DOHH2 (cell line): ENCODE data around the gene TAP2.

ENCODE experiments used
- H3F3A ChIP-seq: fragments of 200-600 bp; sonication (generic), shearing (Covaris generic); 2 replicates; pipeline ENCODE4 v1.6.0; 2016; ENCODE audit warnings: antibody characterized with exemption, mild to moderate bottlenecking; ENCODE audit not compliant: control insufficient read depth, insufficient read depth
- H3K27ac ChIP-seq: fragments of 200-600 bp; sonication (generic); 2 replicates; pipeline ENCODE4 v1.5.1; 2014; ENCODE audit warnings: low read depth, mild to moderate bottlenecking, low read length, moderate library complexity
- H3K27me3 ChIP-seq: fragments of 200-600 bp; sonication (generic); 2 replicates; pipeline ENCODE4 v1.6.1; 2014; ENCODE audit warnings: mild to moderate bottlenecking, low read length, mixed read lengths; ENCODE audit not compliant: control insufficient read depth
- H3K36me3 ChIP-seq: fragments of 200-600 bp; sonication (generic); 2 replicates; pipeline ENCODE4 v1.6.1; 2014; ENCODE audit warnings: mild to moderate bottlenecking, low read length, moderate library complexity, mixed read lengths; ENCODE audit not compliant: control insufficient read depth
- H3K4me1 ChIP-seq: fragments of 200-600 bp; sonication (generic); 2 replicates; pipeline ENCODE4 v1.6.1; 2014; ENCODE audit warnings: mild to moderate bottlenecking, low read length, mixed read lengths; ENCODE audit not compliant: control insufficient read depth
- H3K4me2 ChIP-seq: fragments of 200-600 bp; sonication (generic); 2 replicates; pipeline ENCODE4 v1.6.0; 2014; ENCODE audit warnings: mild to moderate bottlenecking, low read length, moderate library complexity
- H3K4me3 ChIP-seq: fragments of 200-600 bp; sonication (generic); 2 replicates; pipeline ENCODE4 v1.5.1; 2014; ENCODE audit warnings: mild to moderate bottlenecking, low read length, mixed read lengths
- H3K79me2 ChIP-seq: fragments of 200-600 bp; sonication (generic); 2 replicates; pipeline ENCODE4 v1.6.1; 2014; ENCODE audit warnings: mild to moderate bottlenecking, low read length, mixed read lengths; ENCODE audit not compliant: control insufficient read depth
- H3K9me2 ChIP-seq: fragments of 200-600 bp; sonication (generic); replicated peaks from 2 replicates; pipeline ENCODE4 v1.6.1; 2014; ENCODE audit warnings: mild to moderate bottlenecking, low read length, mixed read lengths; ENCODE audit not compliant: control insufficient read depth
- H3K9me3 ChIP-seq: fragments of 200-600 bp; sonication (generic); 2 replicates; pipeline ENCODE4 v1.6.1; 2014; ENCODE audit warnings: antibody characterized with exemption, low read length, mixed read lengths; ENCODE audit not compliant: control insufficient read depth, insufficient read depth
- H4K20me1 ChIP-seq: fragments of 200-600 bp; sonication (generic); 2 replicates; pipeline ENCODE4 v1.6.0; 2014; ENCODE audit warnings: low read depth, mild to moderate bottlenecking, antibody characterized with exemption, low read length, moderate library complexity; ENCODE audit not compliant: control insufficient read depth, insufficient read depth
- EZH2phosphoT487 ChIP-seq: fragments of 200-600 bp; sonication (generic); IDR thresholded peaks from 2 replicates; pipeline ENCODE4 v1.6.1; 2017; ENCODE audit warnings: borderline replicate concordance, mild to moderate bottlenecking, antibody characterized with exemption, low read length, moderate library complexity, mixed read lengths
- TF ChIP-seq, protein P1 (sequence below): fragments of 200-600 bp; sonication (generic); IDR thresholded peaks from one replicate; pipeline ENCODE4 v1.5.1; 2014; ENCODE audit warnings: antibody characterized with exemption, mild to moderate bottlenecking, low read depth, low read length; ENCODE audit not compliant: poor library complexity, severe bottlenecking

Gene TAP2

DNA sequence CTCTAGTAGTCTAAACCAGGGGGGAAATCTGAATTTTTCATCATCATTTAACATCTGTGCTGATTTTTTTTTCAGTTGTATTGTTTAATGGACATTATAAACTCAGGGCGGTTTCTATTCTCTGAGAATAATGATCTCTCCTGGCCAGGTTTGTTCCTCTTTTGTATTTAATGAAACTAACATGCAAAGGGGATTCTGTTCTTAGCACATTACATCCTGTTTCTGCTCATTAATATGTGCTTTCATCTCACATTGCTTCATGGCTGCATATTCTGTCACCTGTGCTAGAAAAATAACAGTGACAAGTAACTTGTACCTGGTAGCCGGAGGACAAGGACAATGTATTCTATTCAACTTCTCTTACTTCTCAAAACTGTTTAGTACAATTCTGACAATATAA lies 22.5 kb downstream of the TAP2 start:
- peaks cover 19% of the 10 kb centered on the region for H3F3A ChIP-seq
- peak overlapping the region; percentile 97 for H3K27ac ChIP-seq
- no peaks in the 10 kb centered on the region for H3K9me3 ChIP-seq
- H3K36me3 ChIP-seq, result peaks cover 44% of the 10 kb centered on the region
- H3K9me2 ChIP-seq, result no peaks in the 10 kb centered on the region
- H3K4me2 ChIP-seq, result peak overlapping the region; percentile 93
- no peaks in the 10 kb centered on the region for H4K20me1 ChIP-seq
- H3K4me1 ChIP-seq, result peaks cover 69% of the 10 kb centered on the region
- H3K27me3 ChIP-seq, result no peaks in the 10 kb centered on the region
- no peak for TF ChIP-seq EZH2phosphoT487
- TF ChIP-seq, protein P1, sequence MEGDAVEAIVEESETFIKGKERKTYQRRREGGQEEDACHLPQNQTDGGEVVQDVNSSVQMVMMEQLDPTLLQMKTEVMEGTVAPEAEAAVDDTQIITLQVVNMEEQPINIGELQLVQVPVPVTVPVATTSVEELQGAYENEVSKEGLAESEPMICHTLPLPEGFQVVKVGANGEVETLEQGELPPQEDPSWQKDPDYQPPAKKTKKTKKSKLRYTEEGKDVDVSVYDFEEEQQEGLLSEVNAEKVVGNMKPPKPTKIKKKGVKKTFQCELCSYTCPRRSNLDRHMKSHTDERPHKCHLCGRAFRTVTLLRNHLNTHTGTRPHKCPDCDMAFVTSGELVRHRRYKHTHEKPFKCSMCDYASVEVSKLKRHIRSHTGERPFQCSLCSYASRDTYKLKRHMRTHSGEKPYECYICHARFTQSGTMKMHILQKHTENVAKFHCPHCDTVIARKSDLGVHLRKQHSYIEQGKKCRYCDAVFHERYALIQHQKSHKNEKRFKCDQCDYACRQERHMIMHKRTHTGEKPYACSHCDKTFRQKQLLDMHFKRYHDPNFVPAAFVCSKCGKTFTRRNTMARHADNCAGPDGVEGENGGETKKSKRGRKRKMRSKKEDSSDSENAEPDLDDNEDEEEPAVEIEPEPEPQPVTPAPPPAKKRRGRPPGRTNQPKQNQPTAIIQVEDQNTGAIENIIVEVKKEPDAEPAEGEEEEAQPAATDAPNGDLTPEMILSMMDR, result no peak
- peaks cover 24% of the 10 kb centered on the region for H3K79me2 ChIP-seq
- peak overlapping the region; percentile 75 for H3K4me3 ChIP-seq

DNA sequence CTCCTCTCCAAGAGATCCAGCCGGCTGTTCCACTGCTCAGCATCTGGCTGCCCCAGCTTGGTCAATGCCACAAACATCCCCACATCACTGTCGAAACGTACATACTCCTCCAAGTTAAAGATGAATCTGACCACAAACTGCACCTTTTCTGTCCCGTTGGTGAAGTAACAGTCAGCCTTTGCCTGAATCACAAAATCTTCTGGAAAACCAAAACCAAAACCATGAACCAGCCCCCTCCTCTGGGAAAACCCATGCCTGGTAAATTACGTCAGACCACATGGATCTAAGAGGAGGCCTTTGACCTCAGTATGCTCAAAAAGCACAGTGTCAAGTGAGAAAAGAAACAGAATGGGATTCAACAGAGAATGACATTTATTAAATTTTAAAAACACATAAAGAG lies 23.4 kb downstream of the TAP2 start:
- H3K27me3 ChIP-seq, result no peaks in the 10 kb centered on the region
- H3K79me2 ChIP-seq, result peaks cover 24% of the 10 kb centered on the region
- H3K36me3 ChIP-seq, result peaks cover 48% of the 10 kb centered on the region
- no peaks in the 10 kb centered on the region for H3K9me3 ChIP-seq
- no peaks in the 10 kb centered on the region for H3K9me2 ChIP-seq
- H3K4me2 ChIP-seq, result peak overlapping the region; percentile 93
- H3F3A ChIP-seq, result peaks cover 19% of the 10 kb centered on the region
- H3K27ac ChIP-seq, result peak overlapping the region; percentile 97
- H4K20me1 ChIP-seq, result no peaks in the 10 kb centered on the region
- peaks cover 60% of the 10 kb centered on the region for H3K4me1 ChIP-seq
- TF ChIP-seq, protein P1, result no peak
- TF ChIP-seq EZH2phosphoT487, result no peak
- peak overlapping the region; percentile 75 for H3K4me3 ChIP-seq

DNA sequence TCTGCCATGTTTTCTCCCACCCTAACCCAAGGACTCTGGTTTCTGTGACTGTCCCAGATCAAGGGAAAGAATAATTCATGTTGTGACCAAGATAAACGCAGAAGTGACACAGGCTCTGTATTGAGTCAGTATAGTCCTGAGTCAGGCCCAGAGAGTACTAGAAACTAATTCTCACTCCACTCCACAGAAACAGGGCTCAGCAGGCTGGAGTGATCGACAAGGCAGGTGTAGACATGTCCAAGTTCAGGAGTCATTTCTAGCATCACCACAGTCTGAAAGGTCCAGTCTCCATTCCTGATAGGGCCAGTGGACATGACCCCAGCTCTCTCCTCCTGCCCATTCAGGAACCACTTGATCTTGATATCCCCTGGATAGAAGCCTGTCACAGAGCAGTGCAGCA lies 24.4 kb downstream of the TAP2 start:
- Histone ChIP-seq H3F3A (peaks cover 19% of the 10 kb centered on the region), H3K27ac (peak overlapping the region; percentile 97), H3K9me3 (no peaks in the 10 kb centered on the region), H3K9me2 (no peaks in the 10 kb centered on the region), H3K79me2 (peaks cover 24% of the 10 kb centered on the region), H4K20me1 (no peaks in the 10 kb centered on the region), H3K4me2 (peak overlapping the region; percentile 93), H3K4me3 (peak overlapping the region; percentile 75), H3K36me3 (peaks cover 53% of the 10 kb centered on the region), H3K27me3 (no peaks in the 10 kb centered on the region), H3K4me1 (peaks cover 51% of the 10 kb centered on the region)
- TF ChIP-seq, protein P1, result no peak
- no peak for TF ChIP-seq EZH2phosphoT487
